ENCODE measurements around the gene TRIM62.

DNA sequence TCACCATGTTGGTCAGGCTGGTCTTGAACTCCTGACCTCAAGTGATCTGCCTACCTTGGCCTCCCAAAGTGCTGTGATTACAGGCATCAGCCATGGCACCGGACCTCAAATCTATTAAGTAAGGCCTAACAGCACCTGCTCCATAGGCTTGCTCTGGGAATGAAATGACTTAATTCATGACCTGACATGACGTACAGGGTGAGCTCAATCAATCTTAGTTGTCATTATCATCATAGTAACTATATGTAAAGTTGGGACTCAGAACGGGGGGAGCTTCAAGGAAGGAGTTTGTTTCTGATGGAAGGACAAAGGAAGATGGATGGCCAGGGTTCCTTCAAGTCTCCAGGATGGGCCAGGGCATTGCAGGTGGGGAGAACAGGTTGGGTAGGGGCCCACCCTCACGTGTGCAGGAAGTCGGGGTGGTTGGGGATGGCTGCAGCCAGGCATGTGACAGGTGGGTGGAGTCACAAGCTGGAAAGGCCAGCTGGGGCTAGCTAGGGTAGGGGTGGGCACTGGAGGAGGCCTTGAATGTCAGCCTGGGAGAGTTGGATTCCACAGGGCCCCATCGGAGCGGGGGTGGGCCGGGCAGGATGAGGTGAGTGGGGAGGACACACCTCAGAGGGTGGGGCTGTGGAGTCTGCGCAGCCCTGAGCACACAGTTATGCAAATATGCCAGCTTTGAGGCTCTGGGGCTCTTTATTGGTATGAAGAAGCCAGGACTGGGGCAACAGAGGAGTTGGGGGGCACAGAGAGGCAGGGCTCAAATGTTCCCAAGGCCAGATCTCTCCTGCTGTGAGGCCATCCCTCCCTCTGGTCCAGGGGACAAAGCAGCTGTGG is 9.6 kb downstream of the TRIM62 start:
- TF ChIP-seq, protein P1, sequence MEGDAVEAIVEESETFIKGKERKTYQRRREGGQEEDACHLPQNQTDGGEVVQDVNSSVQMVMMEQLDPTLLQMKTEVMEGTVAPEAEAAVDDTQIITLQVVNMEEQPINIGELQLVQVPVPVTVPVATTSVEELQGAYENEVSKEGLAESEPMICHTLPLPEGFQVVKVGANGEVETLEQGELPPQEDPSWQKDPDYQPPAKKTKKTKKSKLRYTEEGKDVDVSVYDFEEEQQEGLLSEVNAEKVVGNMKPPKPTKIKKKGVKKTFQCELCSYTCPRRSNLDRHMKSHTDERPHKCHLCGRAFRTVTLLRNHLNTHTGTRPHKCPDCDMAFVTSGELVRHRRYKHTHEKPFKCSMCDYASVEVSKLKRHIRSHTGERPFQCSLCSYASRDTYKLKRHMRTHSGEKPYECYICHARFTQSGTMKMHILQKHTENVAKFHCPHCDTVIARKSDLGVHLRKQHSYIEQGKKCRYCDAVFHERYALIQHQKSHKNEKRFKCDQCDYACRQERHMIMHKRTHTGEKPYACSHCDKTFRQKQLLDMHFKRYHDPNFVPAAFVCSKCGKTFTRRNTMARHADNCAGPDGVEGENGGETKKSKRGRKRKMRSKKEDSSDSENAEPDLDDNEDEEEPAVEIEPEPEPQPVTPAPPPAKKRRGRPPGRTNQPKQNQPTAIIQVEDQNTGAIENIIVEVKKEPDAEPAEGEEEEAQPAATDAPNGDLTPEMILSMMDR (IDR thresholded peaks at IDR 0.05) = no peak
- TF ChIP-seq POLR2A (IDR thresholded peaks at IDR 0.05) = no peak
- TF ChIP-seq EP300 (IDR thresholded peaks at IDR 0.05) = no peak

All from ovary (tissue), 3 donors.